HG02840 (cell line): ENCODE data around the gene GNAT1.

Experiments used
- ATAC-seq: cut with Tn5 transposase; IDR thresholded peaks from one replicate; pipeline ENCODE4 v1.9.1; 2021; ENCODE audit warnings: mild to moderate bottlenecking, moderate library complexity, moderate number of reproducible peaks; ENCODE audit not compliant: unreplicated experiment, low FRiP score

The GNAT1 gene

GRCh38 chr3:50162034-50162883 is 29.2 kb upstream of the GNAT1 start:
- ATAC-seq, result no peak

- no peak for ATAC-seq
These were observed 27.6 kb upstream of the GNAT1 start for GRCh38 chr3:50163572-50164455.

GRCh38 chr3:50164481-50164880 is 26.9 kb upstream of the GNAT1 start:
- ATAC-seq, result no peak

GRCh38 chr3:50164984-50165909 is 26.2 kb upstream of the GNAT1 start:
- ATAC-seq, result no peak

GRCh38 chr3:50165910-50166538 is 25.4 kb upstream of the GNAT1 start:
- ATAC-seq, result no peak

GRCh38 chr3:50166620-50167019 is 24.8 kb upstream of the GNAT1 start:
- no peak for ATAC-seq

- no peak for ATAC-seq
These were observed 24.2 kb upstream of the GNAT1 start for GRCh38 chr3:50167069-50167840.

GRCh38 chr3:50167841-50168209 is 23.6 kb upstream of the GNAT1 start:
- ATAC-seq, result no peak

GRCh38 chr3:50168388-50168787 is 23.0 kb upstream of the GNAT1 start:
- no peak for ATAC-seq

GRCh38 chr3:50168791-50169190 is 22.6 kb upstream of the GNAT1 start:
- no peak for ATAC-seq

- ATAC-seq, result no peak
These were observed 22.1 kb upstream of the GNAT1 start for GRCh38 chr3:50169232-50169832.

GRCh38 chr3:50169858-50170257 is 21.6 kb upstream of the GNAT1 start:
- ATAC-seq, result no peak

GRCh38 chr3:50170689-50171088 is 20.7 kb upstream of the GNAT1 start:
- ATAC-seq, result no peak

GRCh38 chr3:50171540-50172301 is 19.7 kb upstream of the GNAT1 start:
- no peak for ATAC-seq

GRCh38 chr3:50172626-50173220 is 18.7 kb upstream of the GNAT1 start:
- no peak for ATAC-seq

- ATAC-seq, result no peak
These were observed 17.5 kb upstream of the GNAT1 start for GRCh38 chr3:50173685-50174516.

GRCh38 chr3:50174517-50174895 is 16.9 kb upstream of the GNAT1 start:
- no peak for ATAC-seq
